GM21367 (cell line): ENCODE measurements around the gene CCDC178.
"Not testable (repeated sequence)": the region's sequence is repeated elsewhere in the genome, so short reads cannot be mapped to it uniquely, and the experiment has no call there.

Source experiments
- ATAC-seq: cut with Tn5 transposase; IDR thresholded peaks from one replicate; pipeline ENCODE4 v1.9.1; 2021; ENCODE audit not compliant: unreplicated experiment

CCDC178 gene

DNA sequence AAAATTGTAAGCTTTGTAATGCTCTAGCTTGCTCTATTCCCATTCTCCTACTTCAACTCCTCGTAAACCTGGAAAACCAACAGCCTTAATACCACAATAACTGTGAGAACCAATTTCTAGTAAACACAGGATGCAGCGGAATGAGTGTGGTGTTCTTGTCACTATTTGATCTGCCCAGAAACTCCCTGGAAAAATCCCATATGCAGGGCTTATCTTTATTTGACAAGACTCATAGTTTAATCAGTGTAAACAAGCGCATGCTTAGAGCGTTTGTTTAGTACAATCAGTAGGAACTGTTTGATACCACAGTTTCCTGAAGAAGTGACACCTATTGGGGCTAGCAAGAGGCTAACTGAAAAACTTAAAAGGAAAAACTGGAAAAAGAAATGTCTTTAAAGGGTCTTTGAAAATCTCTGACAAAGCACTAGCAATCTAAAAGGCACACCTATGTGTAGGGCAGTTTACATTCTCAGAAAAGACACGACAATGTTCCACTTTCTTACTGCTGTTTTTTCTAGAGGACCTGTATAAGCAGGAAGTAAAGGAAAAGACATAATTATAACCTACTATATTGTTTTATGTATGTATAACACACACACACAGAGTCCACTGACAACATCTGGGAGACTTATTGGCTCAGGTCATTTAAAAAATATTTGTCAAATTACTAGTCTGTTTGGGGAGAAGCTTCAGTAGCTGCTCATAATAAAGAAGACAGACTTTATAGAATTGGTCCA is 426.3 kb downstream of the CCDC178 start:
- no peak for ATAC-seq

- ATAC-seq: no peak
Measured at GRCh38 chr18:33010149-33010548, 430.4 kb downstream of the CCDC178 start.

GRCh38 chr18:32998921-32999320 is 441.6 kb downstream of the CCDC178 start:
- no peak for ATAC-seq

DNA sequence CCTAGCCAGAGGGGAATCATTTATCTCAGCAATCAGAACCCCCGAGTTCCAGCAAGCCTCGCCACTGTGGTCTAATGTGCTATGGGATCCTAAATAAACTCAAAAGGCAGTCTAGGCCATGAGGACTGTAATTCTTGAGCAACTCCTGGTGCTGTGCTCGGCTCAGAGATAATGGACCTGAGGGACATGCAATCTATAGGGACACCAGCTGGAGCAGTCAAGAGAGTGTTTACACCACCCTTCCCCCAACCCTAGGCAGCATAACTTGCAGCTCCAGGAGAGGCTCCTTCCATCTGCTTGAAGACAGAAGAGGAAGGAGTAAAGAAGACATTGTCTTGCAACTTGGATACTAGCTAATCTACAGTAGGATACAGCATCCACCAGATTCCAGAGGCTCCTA is 442.2 kb downstream of the CCDC178 start:
- ATAC-seq: no peak

GRCh38 chr18:32983721-32984120 is 456.8 kb downstream of the CCDC178 start:
- no peak for ATAC-seq

GRCh38 chr18:32980896-32981295 is 459.6 kb downstream of the CCDC178 start:
- ATAC-seq: no peak

DNA sequence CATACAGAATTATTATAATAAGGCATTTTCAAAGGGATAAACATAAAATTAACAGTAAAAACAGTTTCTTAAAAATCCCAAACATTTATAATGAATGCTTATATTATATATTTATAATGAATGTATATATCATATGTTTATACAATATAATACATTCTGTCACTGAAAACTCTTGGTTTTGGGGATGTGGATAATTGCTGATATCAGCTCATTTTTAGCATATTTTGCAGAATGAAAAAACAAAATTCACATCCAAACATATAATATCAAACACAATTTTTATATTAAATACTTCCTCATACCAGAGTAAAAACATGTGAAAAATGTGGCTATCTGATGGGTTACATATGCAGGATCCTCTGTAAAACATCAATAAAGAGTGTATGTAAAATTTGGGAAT is 465.0 kb downstream of the CCDC178 start:
- no peak for ATAC-seq

DNA sequence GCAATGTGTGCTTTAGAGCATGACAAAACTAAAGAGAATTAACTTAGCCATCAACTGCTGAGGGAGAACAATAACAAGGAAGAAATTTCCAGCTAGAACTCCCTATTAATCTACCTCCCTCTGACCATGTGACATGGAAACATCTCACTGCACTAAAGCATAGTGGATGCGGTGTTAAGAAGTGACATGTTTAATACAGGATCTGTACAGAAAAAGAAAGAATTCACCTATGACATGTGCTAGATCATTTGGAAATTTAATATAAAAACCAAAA is 465.4 kb downstream of the CCDC178 start:
- ATAC-seq: no peak

GRCh38 chr18:32974421-32975162 is 465.9 kb downstream of the CCDC178 start:
- ATAC-seq: peak; percentile 57

- ATAC-seq: no peak
Measured at GRCh38 chr18:32968248-32968647, 472.3 kb downstream of the CCDC178 start.

GRCh38 chr18:32966141-32966540 is 474.4 kb downstream of the CCDC178 start:
- no peak for ATAC-seq

DNA sequence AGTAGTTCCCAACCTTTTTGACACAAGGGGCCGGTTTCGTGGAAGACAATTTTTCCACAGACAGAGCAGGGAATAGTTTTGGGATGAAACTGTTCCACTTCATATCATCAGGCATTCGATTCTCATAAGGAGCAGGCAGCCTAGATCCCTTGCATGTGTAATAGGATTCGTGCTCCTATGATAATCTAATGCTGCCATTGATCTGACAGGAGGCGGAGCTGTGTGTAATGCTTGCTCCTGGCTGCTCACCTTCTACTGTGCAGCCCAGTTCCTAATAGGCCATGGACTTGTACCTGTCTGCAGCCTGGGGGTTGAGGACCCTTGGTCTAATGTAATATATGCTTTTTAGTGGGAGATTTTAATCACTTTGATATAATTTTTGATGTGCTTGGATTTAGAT is 479.0 kb downstream of the CCDC178 start:
- ATAC-seq: no peak

GRCh38 chr18:32958746-32959145 is 481.8 kb downstream of the CCDC178 start:
- ATAC-seq: no peak

GRCh38 chr18:32956591-32957315 is 483.8 kb downstream of the CCDC178 start:
- no peak for ATAC-seq

- ATAC-seq: not testable (repeated sequence)
Measured at GRCh38 chr18:32952318-32952717, 488.2 kb downstream of the CCDC178 start.

- no peak for ATAC-seq
Measured at GRCh38 chr18:32937597-32937996, 502.9 kb downstream of the CCDC178 start.

- ATAC-seq: no peak
Measured at GRCh38 chr18:32937066-32937465, 503.5 kb downstream of the CCDC178 start.

GRCh38 chr18:32934201-32934600 is 506.3 kb downstream of the CCDC178 start:
- no peak for ATAC-seq

- ATAC-seq: peak; percentile 99
Measured at GRCh38 chr18:32930695-32931301, 509.7 kb downstream of the CCDC178 start.

GRCh38 chr18:32929213-32929612 is 511.3 kb downstream of the CCDC178 start:
- ATAC-seq: no peak

DNA sequence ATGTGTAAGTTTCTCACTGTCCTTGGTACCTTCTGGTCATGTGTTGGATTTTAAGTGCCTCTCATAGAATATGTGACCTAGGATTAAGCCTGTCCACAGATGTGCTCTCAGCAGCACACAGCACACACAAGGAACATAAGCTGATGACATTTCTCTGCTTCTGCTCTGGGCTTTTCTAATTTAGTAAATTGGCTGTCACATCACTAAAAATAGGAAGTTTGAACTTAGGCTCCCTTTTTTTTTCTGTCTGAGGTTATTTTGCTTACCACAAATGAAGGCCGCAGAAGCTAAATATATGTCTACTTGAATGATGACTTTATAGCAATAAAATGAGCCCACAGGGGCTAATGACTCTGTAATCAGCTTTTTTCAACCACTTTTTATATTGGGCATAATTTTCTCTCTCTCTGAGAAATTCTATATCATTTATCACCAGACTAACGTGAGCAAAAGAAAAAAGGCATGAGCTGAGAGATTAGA is 517.5 kb downstream of the CCDC178 start:
- peak; percentile 39 for ATAC-seq
